NCI-H446 (cell line): ENCODE measurements around the gene RBM20.
"Not testable (repeated sequence)": the region's sequence is repeated elsewhere in the genome, so short reads cannot be mapped to it uniquely, and the experiment has no call there.

ENCODE experiments used
- DNase-seq, 2 experiments: peaks; one replicate each; lab custom pipeline; 2025; lab: John Stamatoyannopoulos, UW

RBM20 gene

DNA sequence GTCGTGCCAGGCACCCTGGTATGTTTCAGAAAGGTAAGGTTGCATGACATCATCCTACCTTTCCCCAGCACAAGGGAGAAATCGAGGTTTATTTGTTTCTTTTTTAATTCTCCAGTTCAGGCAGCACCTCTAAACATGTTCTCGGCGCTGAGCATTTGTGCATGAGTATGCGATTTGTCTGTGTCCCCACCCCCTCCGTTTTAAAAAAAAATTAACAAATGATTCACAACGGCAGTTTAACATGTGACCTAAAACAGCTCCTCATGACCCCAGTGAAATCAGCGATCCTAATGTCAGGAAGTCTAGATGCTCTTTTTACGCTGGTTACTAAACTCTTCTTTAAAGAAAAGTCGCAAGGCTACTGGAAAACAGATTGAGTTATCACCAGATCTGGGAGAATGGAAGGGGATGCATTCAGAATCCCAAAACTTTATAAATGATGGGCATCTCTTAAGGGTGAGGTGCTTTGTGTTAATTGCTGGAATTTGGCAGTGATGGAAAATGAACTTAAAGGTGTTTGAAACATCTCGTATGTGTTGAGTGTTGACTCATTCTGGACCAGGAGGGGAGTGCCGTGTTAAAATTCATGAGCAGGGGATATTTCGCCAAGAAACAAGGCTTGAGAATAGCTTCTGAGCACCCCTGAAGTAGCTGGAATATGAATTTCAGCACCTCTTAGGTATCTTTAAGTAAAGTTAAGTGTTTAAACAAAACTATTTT is 120.8 kb downstream of the RBM20 start:
- no peak for DNase-seq

DNA sequence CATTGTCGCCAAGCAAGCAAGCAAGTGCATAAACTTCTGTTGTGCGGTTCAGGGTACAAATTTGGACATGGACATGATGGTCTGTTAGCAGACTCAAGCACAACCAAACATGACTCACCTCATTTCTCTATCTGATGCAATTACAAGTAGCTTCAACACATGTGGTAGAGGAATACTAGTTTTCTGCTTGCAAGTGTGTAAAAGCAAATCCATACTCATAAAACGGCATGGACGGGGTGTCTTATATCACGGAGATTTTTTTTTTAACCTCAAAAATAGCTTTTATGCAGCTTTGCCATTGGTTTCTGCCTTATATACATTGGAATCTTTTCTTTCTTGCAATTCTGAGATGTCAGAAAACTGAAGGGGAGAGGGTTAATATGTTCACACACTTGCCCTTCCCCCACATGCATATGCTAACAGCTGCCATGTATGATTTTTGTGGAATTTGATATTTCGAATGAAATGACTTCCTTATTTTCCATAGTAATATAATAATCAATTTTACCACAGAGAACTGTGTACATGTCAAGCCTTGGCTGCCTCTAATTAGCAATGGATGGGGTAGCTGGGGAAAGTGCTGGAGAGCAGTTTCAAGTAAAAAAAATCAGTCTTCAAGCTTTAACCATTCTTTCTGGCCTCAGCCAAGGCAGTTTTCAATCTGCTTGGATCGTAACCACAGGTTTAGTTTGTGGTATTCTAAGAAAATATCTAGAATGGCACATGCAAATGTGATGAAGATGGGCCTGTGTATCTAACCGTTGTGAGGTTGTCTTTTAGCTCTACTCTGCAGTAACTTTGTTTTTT is 121.6 kb downstream of the RBM20 start:
- no peak for DNase-seq

DNA sequence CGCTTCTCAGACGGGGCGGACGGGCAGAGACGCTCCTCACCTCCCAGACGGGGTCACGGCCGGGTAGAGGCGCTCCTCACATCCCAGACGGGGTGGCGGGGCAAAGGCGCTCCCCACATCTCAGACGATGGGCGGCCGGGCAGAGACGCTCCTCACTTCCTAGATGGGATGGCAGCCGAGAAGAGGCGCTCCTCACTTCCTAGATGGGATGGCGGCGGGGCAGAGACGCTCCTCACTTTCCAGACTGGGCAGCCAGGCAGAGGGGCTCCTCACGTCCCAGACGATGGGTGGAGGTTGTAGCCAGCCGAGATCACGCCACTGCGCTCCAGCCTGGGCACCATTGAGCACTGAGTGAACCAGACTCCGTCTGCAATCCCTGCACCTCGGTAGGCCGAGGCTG is 123.5 kb downstream of the RBM20 start:
- not testable (repeated sequence) for DNase-seq

DNA sequence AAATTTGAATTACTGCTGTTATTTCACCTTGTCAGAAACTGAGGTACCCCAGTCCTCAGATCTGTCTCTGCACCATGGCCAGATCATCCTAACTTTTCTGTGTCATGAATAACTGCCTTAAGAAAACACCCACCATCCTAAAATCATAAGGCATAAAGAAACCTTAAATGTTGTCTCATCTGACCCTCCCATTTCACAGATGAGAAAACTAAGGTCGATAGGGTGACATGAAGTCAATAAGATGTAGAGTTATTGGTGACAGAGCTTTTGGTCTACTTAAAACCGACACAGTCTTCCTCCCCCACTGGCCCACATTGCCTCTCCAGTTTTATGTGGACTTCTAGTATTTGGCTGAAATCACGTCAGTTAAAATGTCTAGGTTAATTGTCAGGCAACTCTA is 126.1 kb downstream of the RBM20 start:
- no peak for DNase-seq

DNA sequence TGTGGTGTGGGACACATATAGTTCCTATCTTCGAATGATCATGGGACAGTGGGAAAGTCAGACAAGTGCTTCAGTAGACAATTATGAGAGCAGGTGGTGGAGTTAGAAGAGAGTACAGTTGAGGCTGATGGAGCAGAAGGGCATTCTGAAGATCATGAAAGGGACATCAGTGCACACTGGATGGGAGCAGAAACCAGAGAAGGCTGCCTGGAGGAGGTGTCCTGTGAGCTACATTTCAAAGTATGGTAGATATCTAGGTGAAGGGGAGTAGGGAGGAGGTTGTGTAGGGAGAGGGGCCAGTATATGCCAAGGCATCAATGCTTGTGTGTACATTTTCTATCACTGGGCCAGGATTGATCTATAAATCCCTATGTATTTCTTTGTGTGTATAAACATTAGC is 127.3 kb downstream of the RBM20 start:
- no peak for DNase-seq

DNA sequence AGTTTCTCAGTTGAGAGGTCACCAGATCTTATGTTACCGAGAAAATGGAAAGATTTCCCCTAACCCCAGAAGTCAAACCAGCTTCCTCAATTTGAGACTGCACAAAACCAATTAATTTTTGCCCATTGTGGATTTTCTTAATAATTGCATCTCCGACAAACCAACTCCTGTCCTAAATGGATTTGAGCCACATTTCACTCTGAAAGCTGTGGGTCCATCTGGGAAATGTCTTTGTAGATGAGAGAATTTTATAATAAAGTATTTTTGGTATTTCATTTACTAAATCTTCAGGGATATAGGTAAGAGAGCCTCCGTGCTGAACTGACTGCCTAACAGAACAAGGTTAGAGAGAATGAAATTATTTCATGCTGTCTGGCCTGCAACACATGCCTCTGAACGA is 127.9 kb downstream of the RBM20 start:
- DNase-seq = no peak

DNA sequence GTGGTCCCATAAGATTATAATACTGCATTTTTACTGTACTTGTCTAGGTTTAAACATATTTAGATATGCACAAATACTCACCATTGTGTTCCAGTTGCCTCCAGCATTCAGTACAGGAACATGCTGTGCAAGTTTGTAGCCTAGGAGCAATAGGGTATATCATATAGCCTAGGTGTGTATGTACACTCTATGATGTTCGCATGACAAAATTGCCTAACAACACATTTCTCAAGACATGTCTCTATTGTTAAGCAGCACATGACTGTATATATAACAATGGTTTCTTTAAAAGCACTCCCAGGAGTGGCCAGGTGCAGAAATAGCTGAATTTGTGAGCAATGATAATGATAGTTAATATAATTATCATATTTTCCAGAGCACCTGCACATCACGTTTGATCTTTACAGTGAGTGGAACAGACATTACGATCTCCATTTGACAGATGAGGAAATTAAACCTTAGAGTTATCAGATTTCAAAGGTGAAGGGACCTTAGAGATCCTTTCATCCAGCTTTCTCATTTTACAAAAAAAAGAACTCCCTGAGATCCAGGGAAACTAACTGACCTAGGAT is 128.4 kb downstream of the RBM20 start:
- no peak for DNase-seq

DNA sequence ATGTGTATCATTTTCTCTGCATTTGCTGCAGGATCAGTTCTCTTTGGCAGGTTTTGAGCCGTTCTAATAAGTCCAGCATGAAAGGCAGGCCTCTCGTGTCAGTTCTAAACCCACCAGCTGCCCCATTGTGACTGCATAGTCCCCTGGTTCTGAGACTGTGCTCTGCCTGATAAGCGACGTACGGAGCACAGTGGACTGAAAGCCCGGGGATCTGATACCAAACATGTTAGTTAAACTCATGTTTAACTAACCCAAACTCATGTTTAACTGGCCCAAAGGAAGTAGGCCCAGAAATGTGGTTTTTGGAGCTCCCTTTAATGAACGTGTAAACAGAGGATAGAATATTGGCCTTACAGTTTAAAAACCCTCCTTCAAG is 129.5 kb downstream of the RBM20 start:
- DNase-seq = no peak

DNA sequence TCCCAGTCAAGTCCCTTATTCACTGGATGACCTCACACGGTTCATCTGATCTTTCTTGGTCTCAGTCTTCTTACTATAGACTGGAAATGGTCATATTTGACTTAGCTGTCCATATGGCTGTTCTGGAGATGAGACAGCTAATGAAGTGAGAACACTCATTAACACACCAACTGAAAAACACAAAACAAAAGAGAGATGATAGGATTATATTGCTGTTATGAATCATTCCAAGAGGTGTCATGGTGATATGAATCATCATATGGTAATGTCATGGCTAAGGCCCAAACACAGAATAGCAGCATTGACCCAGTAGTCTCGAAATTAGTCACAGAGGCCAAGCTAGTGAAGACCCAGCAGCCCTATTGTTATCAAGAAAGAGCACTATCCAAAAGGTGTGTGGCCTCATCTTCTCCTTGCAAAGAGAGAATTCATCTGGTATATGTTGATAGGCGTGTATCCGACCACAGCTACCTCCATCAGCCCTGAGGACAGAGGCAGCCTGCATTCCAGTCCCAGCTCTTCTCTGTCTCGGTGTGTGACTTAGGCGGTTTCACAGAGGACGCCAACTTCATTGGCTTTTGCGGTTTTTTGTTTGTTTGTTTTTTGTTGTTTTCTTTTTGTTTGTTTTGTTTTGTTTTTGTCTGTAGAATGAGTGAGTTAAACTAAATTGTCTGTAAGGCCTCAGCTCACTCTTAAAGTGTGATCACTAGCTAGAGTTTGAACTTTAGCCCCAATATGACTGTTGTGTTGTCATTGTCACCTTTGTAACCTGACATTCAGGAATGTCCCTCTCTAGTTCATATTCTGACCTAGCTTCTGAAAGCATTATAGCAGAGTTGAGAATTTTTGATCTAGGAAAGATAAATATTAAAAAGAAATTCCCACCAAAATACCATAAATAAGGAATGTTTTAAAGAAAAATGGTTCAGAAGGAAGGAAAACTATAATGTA is 130.2 kb downstream of the RBM20 start:
- peak; percentile 23 to 45 for DNase-seq

DNA sequence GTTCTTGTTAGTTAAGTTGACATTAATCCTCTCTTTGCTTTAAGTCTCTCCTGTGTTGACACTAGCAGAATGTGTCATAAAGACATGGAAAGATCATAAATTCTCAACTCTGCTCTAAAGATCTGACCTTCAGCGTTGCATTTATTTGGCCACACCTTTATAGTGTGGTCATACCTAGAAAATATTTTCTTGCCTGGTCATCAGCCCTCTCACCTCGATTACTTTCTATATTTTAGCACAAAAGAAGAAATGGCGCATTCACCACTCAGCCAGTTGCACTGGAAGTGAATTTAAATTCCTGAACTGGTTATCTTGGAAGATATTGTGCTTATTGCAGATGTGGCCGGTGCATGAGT is 130.9 kb downstream of the RBM20 start:
- no peak for DNase-seq

DNA sequence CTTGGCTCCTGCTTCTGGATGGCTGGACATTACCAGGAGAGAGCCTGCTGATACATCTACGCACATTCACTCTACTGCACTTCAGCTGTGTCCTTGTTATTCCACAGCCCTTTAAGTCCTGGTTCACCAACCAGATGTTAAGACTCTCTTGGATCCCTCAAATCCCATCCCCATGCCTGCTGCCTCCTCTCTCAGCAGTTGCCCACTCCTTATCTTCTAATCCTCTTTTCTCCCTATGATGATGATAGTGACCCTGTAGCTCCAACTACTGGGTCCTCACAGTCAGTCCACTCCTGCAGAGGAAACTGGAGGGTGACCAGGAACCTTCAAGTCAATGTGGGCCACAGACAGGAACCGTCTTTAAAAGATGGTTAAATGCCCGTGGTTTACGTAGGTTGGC is 131.3 kb downstream of the RBM20 start:
- no peak for DNase-seq

DNA sequence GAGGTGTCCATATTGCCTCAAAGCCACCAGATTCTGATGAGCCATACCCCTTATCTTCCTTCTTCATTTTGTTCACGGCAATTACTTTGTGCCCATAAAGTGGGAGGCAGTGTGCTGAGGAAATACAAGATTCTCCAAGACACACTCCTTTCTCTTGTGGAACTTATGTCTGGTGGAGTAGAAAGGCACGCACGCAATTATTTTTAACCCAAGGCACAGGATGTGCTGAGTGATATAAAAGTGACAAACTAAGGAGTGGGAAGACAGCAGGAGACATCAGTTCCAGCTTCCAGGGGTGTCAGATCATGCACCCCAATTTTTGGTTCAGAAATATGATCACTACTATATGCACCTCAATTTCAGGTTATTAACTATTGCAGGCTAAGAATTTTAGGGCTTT is 132.9 kb downstream of the RBM20 start:
- no peak for DNase-seq

DNA sequence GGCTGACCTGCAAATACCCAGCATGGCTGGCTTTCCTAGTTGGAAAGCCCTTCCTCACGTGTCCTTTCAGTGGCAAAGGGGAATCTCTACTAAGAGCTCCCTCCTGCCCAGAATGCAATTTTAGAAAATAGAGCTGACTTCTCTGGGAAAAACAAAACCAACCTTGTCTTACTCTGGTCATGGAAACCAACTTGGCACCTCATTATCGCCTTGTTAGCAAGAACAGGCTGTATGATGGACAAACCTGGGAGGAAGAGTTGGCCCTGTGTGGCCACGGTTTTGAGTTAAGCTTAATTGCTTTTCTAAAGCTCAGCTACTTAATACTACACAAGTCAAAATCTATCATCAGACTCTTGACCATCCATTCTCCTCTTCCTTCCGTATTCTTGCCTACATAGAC is 133.5 kb downstream of the RBM20 start:
- no peak for DNase-seq

DNA sequence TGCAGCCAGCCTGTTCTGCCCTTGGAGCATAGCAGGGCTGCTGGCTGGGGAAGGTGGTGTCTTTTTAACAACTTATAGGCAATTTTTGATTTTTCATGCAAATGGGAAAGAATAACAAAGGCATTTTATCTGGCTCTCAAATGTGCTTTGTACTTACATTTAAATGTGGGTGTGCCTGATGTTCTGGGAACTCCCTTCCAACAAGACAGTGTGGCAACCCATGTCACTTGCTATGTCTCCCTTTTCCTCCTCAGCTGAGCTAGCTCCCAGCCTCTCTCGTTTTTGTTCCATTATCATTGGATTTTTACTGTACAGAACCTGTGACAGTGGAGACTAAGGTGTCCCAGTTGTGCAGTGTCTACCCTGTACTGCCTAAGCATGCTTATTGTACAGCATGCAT is 134.1 kb downstream of the RBM20 start:
- DNase-seq = no peak

DNA sequence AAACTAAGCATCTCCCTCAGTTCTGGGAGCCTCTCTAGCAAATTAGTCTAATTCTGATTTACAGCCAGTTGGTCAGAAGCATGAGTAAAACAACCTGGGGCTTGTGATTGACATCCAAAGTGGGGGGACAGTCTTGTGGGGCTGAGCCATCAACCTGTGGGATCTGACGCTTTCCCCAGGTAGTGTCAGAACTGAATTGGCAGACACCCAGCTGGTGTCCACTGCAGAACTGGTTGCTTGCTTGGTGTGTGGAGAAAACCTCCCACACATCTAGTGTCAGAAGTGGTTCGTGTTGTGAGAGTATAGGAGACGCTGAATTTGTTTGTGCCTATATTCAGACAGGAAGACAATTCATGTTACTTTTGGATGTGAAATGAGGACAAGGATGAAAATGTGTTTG is 135.4 kb downstream of the RBM20 start:
- DNase-seq = no peak

DNA sequence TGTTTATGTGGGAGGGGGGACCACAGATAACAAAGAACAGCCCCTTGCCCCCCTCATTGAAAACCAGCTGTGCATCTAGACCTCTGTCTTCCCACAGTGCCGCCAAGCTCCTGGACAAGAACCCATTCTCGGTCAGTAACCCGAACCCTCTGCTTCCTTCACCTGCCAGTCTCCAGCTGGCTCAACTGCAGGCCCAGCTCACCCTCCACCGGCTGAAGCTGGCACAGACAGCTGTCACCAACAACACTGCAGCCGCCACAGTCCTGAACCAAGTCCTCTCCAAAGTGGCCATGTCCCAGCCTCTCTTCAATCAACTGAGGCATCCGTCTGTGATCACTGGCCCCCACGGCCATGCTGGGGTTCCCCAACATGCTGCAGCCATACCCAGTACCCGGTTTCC is 136.6 kb downstream of the RBM20 start:
- DNase-seq = no peak

DNA sequence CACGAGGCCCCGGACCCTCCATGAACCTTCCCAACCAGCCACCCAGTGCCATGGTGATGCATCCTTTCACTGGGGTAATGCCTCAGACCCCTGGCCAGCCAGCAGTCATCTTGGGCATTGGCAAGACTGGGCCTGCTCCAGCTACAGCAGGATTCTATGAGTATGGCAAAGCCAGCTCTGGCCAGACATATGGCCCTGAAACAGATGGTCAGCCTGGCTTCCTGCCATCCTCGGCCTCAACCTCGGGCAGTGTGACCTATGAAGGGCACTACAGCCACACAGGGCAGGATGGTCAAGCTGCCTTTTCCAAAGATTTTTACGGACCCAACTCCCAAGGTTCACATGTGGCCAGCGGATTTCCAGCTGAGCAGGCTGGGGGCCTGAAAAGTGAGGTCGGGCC is 137.0 kb downstream of the RBM20 start:
- DNase-seq = no peak

DNA sequence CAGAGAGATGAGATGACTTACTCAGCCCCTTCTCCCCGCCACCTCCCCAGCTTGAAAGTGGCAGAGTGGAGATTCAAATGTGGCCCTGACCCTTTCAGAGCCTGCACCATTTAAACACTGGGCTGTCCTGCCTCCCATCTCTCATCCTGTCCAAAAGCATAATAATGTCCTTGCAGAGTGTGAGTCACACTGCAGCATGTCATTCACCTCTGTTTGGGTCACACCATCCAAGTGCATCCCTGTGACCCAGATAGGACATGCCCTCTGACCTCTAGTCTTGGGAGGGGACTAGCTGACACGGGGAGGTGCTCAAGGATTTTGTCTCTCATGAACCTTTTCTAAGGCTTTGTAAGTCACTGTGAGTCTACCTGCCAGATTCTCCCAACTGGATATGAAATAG is 138.5 kb downstream of the RBM20 start:
- DNase-seq = no peak

DNA sequence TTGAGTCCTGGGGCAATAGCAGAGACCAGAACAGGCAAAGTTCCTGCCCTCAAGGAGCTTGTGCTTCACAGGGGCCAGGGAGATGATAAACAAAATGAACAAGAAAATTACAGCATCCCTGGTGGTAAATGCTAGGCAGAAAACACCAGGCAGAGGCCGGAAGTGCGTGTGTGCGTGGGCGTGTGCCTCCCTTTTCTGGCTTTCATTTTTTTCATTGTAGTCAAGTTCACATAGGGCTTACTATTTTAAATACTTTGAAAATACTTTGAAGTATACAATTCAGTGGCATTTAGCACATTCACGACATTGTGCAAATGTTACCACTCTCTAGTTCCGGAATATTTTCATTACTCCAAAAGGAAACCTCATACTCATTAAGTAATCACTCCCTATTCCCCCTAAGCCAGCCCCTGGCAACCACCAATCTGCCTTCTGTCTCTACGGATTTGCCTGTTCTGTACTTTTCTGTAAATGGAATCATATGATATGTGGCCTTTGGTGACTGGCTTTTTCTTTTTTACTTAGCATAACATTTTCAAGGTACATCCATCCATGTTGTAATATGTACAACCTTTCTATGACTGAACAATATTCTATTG is 139.5 kb downstream of the RBM20 start:
- no peak for DNase-seq

DNA sequence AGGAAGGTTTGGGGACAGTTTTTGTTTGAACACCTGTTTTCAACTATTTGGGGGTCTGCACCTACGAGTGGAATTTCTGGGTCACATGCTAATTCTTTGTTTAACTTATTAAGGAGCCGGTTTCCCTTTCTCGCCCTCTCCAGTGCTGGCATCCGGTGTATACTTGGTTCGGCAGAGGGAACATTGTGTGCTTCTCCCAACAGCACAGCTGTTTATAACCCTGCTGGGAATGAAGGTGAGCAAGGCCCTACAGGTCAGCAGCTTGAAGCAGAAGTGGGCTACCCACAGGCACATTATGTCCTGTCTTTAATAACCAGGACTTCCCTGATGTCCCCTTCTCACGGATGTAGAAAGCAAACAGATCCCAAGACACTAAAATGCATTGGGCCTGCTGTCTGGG is 140.1 kb downstream of the RBM20 start:
- DNase-seq = no peak

DNA sequence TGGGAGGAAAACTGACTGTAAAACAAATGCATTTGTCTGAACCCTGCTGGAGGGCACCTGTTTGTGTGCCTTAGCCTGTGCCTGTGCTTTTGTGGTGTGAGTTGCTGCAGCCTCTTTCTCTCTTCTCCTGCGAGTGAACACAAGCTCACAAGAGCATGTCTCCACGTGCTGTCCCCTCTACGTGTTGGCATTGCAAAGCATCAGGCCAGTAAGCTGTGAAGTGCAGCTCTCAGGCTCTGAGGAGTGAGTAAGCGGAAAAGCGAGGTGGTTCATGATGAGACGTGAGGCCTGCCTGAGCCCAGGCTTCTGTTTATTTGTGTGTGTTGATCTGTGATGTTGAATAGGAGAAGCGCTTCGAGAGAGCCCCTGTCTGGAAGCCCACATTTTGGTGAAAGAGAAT is 142.0 kb downstream of the RBM20 start:
- DNase-seq = no peak
